Lower leg skin (tissue), 4 donors: Measurements from ENCODE around the gene CTNNA2. TPM values are rescaled to one million over a fixed set of nuclear protein-coding genes. Genes with fewer than 3 reads are reported as not detected.

Experiments used
- DNase-seq, 2 donors: peaks; one replicate each; pipeline ENCODE4 v3.0.0-alpha.2; 2019; ENCODE audit warnings: low spot score in 2 of 2
- H3K4me3 ChIP-seq: fragments of 200-600 bp; sonication (generic); 2 replicates; pipeline ENCODE4 v1.5.1; 2017; ENCODE audit warnings: mild to moderate bottlenecking, low read depth; ENCODE audit not compliant: poor library complexity, severe bottlenecking
- POLR2A ChIP-seq, 2 donors: fragments of 450-650 bp; IDR thresholded peaks; one replicate each; pipeline ENCODE4 v1.6.1; 2016 to 2017; ENCODE audit warnings: antibody characterized with exemption in 2 of 2, mild to moderate bottlenecking in 1 of 2, moderate library complexity in 1 of 2
- WGBS, 2 donors: methylation state at CpG; one replicate each; pipeline ENCODE4 v1.1.5; 2018; 5-methylcytosine and 5-hydroxymethylcytosine counted together
- intact Hi-C: fragments of 100-400 bp; cut with DNase I; formaldehyde crosslinking; loops from one replicate; pipeline ENCODE4 v1.15.0; 2023; ENCODE audit warnings: low total_unique reads
- total RNA-seq, 4 donors: library from RNA; depleted of rRNA; stranded (reverse); fragments of >200 nt; gene quantifications; one replicate each; pipeline ENCODE4 v1.1.0, GENCODE V29; 2016
- TF ChIP-seq, protein P1 (sequence below), 3 donors: fragments of 450-650 bp; IDR thresholded peaks; one replicate each; pipeline ENCODE4 v1.5.1; 2016; ENCODE audit warnings: antibody characterized with exemption in 3 of 3, mild to moderate bottlenecking in 3 of 3, moderate library complexity in 2 of 3

Gene CTNNA2
- total RNA-seq, 4 donors from 2014 or later: not detected

DNA sequence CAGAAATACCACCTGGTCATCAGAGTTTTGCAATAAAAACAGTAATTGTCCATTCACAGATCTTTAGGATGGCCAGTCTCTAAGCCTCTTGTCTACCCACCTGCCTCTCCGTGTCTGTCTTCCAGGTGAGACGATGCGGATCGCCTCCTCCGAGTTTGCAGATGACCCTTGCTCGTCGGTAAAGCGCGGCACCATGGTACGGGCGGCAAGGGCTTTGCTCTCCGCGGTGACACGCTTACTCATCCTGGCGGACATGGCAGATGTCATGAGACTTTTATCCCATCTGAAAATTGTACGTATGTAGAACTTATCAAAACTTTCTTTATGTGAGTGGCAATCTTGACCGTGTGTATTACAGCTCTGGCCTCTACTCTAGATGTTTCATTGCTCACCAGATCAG lies 345.0 kb downstream of the CTNNA2 start:
- TF ChIP-seq POLR2A (IDR thresholded peaks at IDR 0.05): no peak
- TF ChIP-seq, protein P1, sequence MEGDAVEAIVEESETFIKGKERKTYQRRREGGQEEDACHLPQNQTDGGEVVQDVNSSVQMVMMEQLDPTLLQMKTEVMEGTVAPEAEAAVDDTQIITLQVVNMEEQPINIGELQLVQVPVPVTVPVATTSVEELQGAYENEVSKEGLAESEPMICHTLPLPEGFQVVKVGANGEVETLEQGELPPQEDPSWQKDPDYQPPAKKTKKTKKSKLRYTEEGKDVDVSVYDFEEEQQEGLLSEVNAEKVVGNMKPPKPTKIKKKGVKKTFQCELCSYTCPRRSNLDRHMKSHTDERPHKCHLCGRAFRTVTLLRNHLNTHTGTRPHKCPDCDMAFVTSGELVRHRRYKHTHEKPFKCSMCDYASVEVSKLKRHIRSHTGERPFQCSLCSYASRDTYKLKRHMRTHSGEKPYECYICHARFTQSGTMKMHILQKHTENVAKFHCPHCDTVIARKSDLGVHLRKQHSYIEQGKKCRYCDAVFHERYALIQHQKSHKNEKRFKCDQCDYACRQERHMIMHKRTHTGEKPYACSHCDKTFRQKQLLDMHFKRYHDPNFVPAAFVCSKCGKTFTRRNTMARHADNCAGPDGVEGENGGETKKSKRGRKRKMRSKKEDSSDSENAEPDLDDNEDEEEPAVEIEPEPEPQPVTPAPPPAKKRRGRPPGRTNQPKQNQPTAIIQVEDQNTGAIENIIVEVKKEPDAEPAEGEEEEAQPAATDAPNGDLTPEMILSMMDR (IDR thresholded peaks at IDR 0.05): no peak

DNA sequence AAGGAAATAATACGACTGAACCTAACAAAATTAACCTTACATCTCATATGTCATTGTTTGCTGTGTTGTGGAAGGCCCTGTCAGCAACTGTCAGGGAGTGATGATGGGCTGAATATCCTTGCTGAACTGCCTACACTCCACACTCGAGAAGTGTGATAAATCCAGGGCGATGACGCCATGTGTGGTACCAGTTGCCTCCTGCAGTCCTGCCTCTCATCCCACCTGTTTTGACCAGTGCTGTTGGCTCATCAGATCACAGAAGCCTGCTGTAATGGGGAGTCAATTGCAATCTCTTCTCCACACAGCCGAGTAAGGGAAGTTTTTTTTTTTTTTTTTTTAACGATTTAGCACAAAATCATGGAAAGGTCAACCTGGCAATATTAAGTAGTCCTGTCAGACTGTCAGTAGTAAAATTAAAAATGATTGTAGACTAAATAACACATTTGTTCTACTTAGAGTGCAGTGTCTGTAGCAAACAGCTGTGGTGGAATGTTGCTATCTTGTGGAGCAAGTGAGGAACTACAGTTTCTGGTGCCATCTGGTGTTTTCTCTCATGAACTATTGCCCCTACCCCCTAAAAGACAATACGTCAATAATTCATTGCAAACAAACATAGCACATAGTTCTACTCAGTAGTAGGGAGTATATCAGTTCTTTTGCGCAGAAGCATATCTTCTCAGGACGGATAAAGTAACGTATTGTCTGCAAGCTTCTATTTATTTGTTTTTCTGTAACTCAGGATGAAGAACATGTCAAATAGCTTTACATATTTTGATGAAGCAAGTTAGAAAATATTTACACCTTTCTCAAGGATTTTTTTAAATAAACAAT lies 347.6 kb downstream of the CTNNA2 start:
- no peak overlapping the region for H3K4me3 ChIP-seq
- WGBS, 2 donors: 45 to 52% methylated on average over 10 of the region's 10 CpGs
- intact Hi-C loops: no loop called here
- TF ChIP-seq POLR2A (IDR thresholded peaks at IDR 0.05): no peak
- TF ChIP-seq, protein P1 (IDR thresholded peaks at IDR 0.05): no peak
- DNase-seq: no peak

More for the DNA sequence above, 345.0 kb downstream of the CTNNA2 start:
- WGBS, 2 donors: 92 to 96% methylated on average over 17 of the region's 17 CpGs
- intact Hi-C loops: no loop called here
- no peak for DNase-seq
- H3K4me3 ChIP-seq: no peak overlapping the region

DNA sequence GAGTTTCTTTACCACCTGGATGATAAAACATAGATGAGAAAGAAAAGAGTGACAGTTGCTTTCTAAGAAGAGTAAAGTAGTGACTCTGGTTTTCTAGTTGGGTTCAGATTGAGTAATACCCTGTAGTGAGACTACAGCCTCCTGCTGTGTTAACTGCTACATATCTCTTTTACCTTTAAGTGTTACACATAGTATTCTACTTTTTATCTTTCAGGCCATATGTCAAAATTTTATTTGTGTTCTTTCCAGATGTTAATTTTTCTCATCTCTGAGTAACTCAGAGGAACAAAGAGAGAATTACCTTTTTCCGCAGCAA lies 348.2 kb downstream of the CTNNA2 start:
- TF ChIP-seq, protein P1 (IDR thresholded peaks at IDR 0.05): no peak
- TF ChIP-seq POLR2A (IDR thresholded peaks at IDR 0.05): no peak
- 43 to 95% methylated on average over 1 of the region's 1 CpG for WGBS, 2 donors
- no peak overlapping the region for H3K4me3 ChIP-seq
- no peak for DNase-seq
- intact Hi-C loops: no loop called here

DNA sequence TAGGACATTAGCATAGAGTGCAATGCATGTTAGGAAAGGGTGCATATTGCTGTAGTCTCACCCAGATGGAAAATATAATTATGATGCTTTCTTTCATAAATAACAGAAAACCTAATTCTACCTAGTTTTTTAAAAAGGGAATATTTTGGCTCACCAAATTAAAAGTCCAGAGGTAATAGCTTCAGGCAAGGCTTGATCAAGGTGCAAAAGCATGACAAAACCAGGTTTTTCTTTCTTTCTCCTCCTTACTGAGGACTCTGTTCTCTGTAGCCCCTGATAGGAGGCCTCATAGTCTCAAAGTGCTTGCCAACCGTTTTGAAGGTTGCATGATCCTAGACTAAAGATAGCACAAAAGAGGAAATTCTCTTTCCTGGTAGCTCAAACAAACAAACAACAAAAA lies 349.9 kb downstream of the CTNNA2 start:
- intact Hi-C loops: no loop called here
- TF ChIP-seq POLR2A (IDR thresholded peaks at IDR 0.05): no peak
- TF ChIP-seq, protein P1 (IDR thresholded peaks at IDR 0.05): no peak
- no peak overlapping the region for H3K4me3 ChIP-seq
- DNase-seq: no peak
- WGBS, 2 donors: 27 to 39% methylated on average over 1 of the region's 1 CpG

DNA sequence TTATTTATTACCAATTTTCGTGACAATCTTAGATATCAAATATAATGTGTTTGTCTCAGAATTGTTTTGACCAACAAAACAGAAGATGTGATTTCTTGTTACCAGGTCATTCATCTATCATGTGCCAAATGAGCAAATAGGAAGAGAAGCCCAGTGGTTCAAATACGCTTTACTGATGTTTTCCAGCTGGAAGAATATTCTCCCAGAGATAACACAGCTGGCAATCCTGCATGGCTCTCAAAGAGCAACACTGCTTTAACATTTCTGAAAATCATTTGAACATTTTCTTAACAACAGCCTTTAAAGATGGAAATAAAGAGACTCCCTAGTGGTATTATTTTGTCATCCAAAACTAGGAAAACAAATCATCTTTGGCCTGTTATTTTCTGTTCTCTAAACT lies 359.8 kb downstream of the CTNNA2 start:
- intact Hi-C loops: no loop called here
- H3K4me3 ChIP-seq: no peak overlapping the region
- TF ChIP-seq, protein P1 (IDR thresholded peaks at IDR 0.05): no peak
- no peak for TF ChIP-seq POLR2A (IDR thresholded peaks at IDR 0.05)
- 74 to 75% methylated on average over 2 of the region's 2 CpGs for WGBS, 2 donors
- no peak for DNase-seq

DNA sequence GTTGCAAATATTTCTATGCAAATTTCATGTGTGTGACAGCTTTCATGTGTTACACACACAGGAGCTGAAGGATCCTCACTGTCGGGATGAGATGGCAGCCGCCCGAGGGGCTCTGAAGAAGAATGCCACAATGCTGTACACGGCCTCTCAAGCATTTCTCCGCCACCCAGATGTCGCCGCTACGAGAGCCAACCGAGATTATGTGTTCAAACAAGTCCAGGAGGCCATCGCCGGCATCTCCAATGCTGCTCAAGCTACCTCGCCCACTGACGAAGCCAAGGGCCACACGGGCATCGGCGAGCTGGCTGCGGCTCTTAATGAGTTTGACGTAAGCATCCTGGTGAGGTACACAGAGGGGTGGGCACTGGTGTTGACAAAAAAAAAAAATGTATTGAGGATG lies 361.2 kb downstream of the CTNNA2 start:
- TF ChIP-seq POLR2A (IDR thresholded peaks at IDR 0.05): no peak
- TF ChIP-seq, protein P1 (IDR thresholded peaks at IDR 0.05): no peak
- WGBS, 2 donors: 86 to 93% methylated on average over 18 of the region's 18 CpGs
- DNase-seq: no peak
- intact Hi-C loops: no loop called here
- H3K4me3 ChIP-seq: no peak overlapping the region
